K562 (cell line): Measurements from ENCODE around the gene NAXD. TPM values are rescaled to one million over a fixed set of nuclear protein-coding genes. Genes with fewer than 3 reads are reported as not detected.
A peak's percentile ranks its signal among the peaks of the same experiment; 100 is the strongest.

Experiments used
- ATAC-seq: fragments of 200-7000 bp; cut with Tn5 transposase; 3 replicates; pipeline ENCODE4 v1.9.1; 2020; ENCODE audit warnings: moderate library complexity
- BruUV-seq: library from RNA; stranded (reverse); fragments of 400-500 nt; replicated peaks from 2 replicates; lab custom pipeline; 2021; lab: Mats Ljungman, UMichigan
- CTCF ChIA-PET: fragments of 300-600 bp; formaldehyde crosslinking; extraction: SDS; loops from one replicate; lab custom pipeline; 2021; ENCODE audit warnings: low intra/inter-chr PET ratio; lab: Yijun Ruan, JAX
- POLR2A ChIA-PET: fragments of 300-600, 350-650 bp; sonication (Branson Sonifier 250); formaldehyde crosslinking; extraction: SDS; loops from one replicate; lab custom pipeline; 2021; ENCODE audit warnings: antibody characterized with exemption, inconsistent platforms; lab: Yijun Ruan, JAX
- DNase-seq, 4 experiments: peaks; one replicate each; pipeline versions ENCODE4 v3.0.0 to v3.0.0-alpha.2; 2011 to 2018; ENCODE audit warnings: low spot score in 3 of 4, mixed read lengths in 3 of 4; ENCODE audit errors: extremely low read depth in 1 of 4
- FAIRE-seq: peaks from 2 replicates; lab custom pipeline; 2011; peaks lifted over from hg19 to GRCh38; lab: Jason Lieb, UNC
- H2AFZ ChIP-seq: 2 replicates; pipeline ENCODE4 v1.6.0; 2011; ENCODE audit warnings: low read depth, low read length, control low read depth, inconsistent platforms
- H3K27ac ChIP-seq: fragments of 200-600 bp; 3 replicates; pipeline ENCODE4 v1.8.0; 2011; ENCODE audit warnings: low read depth, mild to moderate bottlenecking, control low read depth, inconsistent platforms, low read length, moderate library complexity, mixed read lengths; ENCODE audit errors: extremely low read depth
- H3K27me3 ChIP-seq, 2 experiments: fragments of 300-600 bp in 1 of 2; 2 replicates in 1 of 2; 3 replicates in 1 of 2; pipeline versions ENCODE4 v1.6.0 to v1.8.0; 2011; ENCODE audit warnings: inconsistent platforms in 2 of 2, low read length in 2 of 2, mild to moderate bottlenecking in 1 of 2, mixed read lengths in 1 of 2, moderate library complexity in 1 of 2; ENCODE audit not compliant: control insufficient read depth in 2 of 2, insufficient read depth in 2 of 2
- H3K36me3 ChIP-seq: fragments of 300-600 bp; 3 replicates; pipeline ENCODE4 v1.8.0; 2011; ENCODE audit warnings: mild to moderate bottlenecking, low read length, inconsistent platforms; ENCODE audit not compliant: control insufficient read depth, insufficient read depth
- H3K4me1 ChIP-seq, 2 experiments: fragments of 200-600 bp in 1 of 2; replicated peaks in 1 of 2; 2 replicates in 1 of 2; 3 replicates in 1 of 2; pipeline versions ENCODE4 v1.5.1 to v1.8.0; 2011; ENCODE audit warnings: inconsistent platforms in 2 of 2, low read length in 2 of 2, mild to moderate bottlenecking in 1 of 2, mixed read lengths in 1 of 2, moderate library complexity in 1 of 2; ENCODE audit not compliant: control insufficient read depth in 2 of 2, insufficient read depth in 2 of 2
- H3K4me2 ChIP-seq: 2 replicates; pipeline ENCODE4 v1.6.1; 2011; ENCODE audit warnings: low read length, control low read depth, inconsistent platforms, mixed read lengths; ENCODE audit not compliant: insufficient read depth
- H3K4me3 ChIP-seq: fragments of 200-600 bp; sonication (generic), shearing (Covaris generic); 2 replicates; pipeline ENCODE4 v1.5.1; 2016; ENCODE audit warnings: control low read depth, inconsistent platforms
- H3K79me2 ChIP-seq: fragments of 200-600 bp; 3 replicates; pipeline ENCODE4 v1.8.0; 2011; ENCODE audit warnings: low read length, inconsistent platforms; ENCODE audit not compliant: control insufficient read depth, insufficient read depth
- H3K9ac ChIP-seq, 2 experiments: 2 replicates each; pipeline versions ENCODE4 v1.6.0 to v1.6.1; 2011; ENCODE audit warnings: low read depth in 2 of 2, low read length in 2 of 2, control low read depth in 1 of 2, inconsistent platforms in 1 of 2, mild to moderate bottlenecking in 1 of 2, mixed read lengths in 1 of 2; ENCODE audit not compliant: insufficient read depth in 1 of 2
- H3K9me1 ChIP-seq: one replicate; pipeline ENCODE4 v1.6.0; 2011; ENCODE audit warnings: inconsistent platforms, mild to moderate bottlenecking, low read length, moderate library complexity; ENCODE audit not compliant: control insufficient read depth, insufficient read depth
- H3K9me3 ChIP-seq: replicated peaks from 2 replicates; pipeline ENCODE4 v1.5.1; 2011; ENCODE audit warnings: low read depth, low read length, inconsistent platforms; ENCODE audit not compliant: control insufficient read depth, insufficient read depth
- H4K20me1 ChIP-seq: replicated peaks from 2 replicates; pipeline ENCODE4 v1.6.1; 2011; ENCODE audit warnings: low read length, inconsistent platforms, mixed read lengths; ENCODE audit not compliant: control insufficient read depth, insufficient read depth
- KLF13 ChIP-seq: fragments of 450-650 bp; IDR thresholded peaks from 2 replicates; pipeline ENCODE4 v1.6.1; 2016; ENCODE audit warnings: missing genetic modification characterization, low read depth, mild to moderate bottlenecking, missing compliant biosample characterization, moderate library complexity, borderline replicate concordance
- POLR2AphosphoS2 ChIP-seq: IDR thresholded peaks from 2 replicates; pipeline ENCODE4 v1.6.1; 2012; ENCODE audit warnings: low read length, improper control_type of control experiment
- POLR2G ChIP-seq: fragments of 200-400 bp; formaldehyde crosslinking; IDR thresholded peaks from 2 replicates; pipeline ENCODE4 v1.6.1; 2017; ENCODE audit warnings: low read depth, mild to moderate bottlenecking, antibody characterized with exemption, low read length, moderate library complexity
- SIN3A ChIP-seq, 2 experiments: fragments of 150-350 bp in 1 of 2; IDR thresholded peaks; 2 replicates each; pipeline ENCODE4 v1.6.1; 2011 to 2016; ENCODE audit warnings: borderline replicate concordance in 2 of 2, low read depth in 2 of 2, low read length in 2 of 2, mild to moderate bottlenecking in 2 of 2, moderate library complexity in 2 of 2; ENCODE audit not compliant: control insufficient read depth in 1 of 2
- SUPT5H ChIP-seq: fragments of 450-650 bp; IDR thresholded peaks from 2 replicates; pipeline ENCODE4 v1.6.1; 2016
- WGBS: fragments of 100-300 bp; shearing (Covaris generic); methylation state at CpG from one replicate; pipeline ENCODE4 v1.1.6; 2016; ENCODE audit warnings: low coverage, mixed read lengths; ENCODE audit not compliant: insufficient coverage; ENCODE audit errors: missing lambda C conversion rate; 5-methylcytosine and 5-hydroxymethylcytosine counted together
- in situ Hi-C: fragments of 300-500 bp; cut with MboI; formaldehyde crosslinking; loops from 4 replicates; pipeline ENCODE4 v1.15.0; 2018; ENCODE audit warnings: inconsistent platforms, mixed read lengths
- intact Hi-C: fragments of 100-400 bp; cut with micrococcal nuclease; formaldehyde crosslinking; loops from 2 replicates; pipeline ENCODE4 v1.14.2; 2022
- polyA plus RNA-seq, 8 experiments: library from polyadenylated mRNA; depleted of rRNA in 4 of 8; stranded (reverse) in 5 of 8; unstranded in 3 of 8; fragments of >200 nt; fragmentation: Nextera tagmentation in 2 of 8; fragmentation: Illumina TruSeq in 1 of 8; extraction: Ambion mirVana in 2 of 8; extraction: Trizol in 1 of 8; gene quantifications; 2 replicates each; pipeline versions ENCODE4 v1.2.1 to v1.2.3, GENCODE V29; 2011 to 2014; ENCODE audit warnings: inconsistent platforms in 1 of 8, missing spikeins in 1 of 8
- total RNA-seq, 7 experiments: library from RNA; depleted of rRNA in 6 of 7; stranded (reverse); fragments of >200 nt in 6 of 7; fragmentation: Illumina TruSeq in 2 of 7; extraction: Trizol in 2 of 7; gene quantifications; 2 replicates each; pipeline versions ENCODE4 v1.2.1 to v1.2.3, GENCODE V29; 2011 to 2021; ENCODE audit warnings: low replicate concordance in 1 of 7

Gene NAXD
- total and polyA plus RNA-seq, 9 of the 15 experiments (the other 6 are each of a cell fraction or from before 2014, with no cell fraction given): 0.59 to 20.6 (median 13.0) TPM

DNA sequence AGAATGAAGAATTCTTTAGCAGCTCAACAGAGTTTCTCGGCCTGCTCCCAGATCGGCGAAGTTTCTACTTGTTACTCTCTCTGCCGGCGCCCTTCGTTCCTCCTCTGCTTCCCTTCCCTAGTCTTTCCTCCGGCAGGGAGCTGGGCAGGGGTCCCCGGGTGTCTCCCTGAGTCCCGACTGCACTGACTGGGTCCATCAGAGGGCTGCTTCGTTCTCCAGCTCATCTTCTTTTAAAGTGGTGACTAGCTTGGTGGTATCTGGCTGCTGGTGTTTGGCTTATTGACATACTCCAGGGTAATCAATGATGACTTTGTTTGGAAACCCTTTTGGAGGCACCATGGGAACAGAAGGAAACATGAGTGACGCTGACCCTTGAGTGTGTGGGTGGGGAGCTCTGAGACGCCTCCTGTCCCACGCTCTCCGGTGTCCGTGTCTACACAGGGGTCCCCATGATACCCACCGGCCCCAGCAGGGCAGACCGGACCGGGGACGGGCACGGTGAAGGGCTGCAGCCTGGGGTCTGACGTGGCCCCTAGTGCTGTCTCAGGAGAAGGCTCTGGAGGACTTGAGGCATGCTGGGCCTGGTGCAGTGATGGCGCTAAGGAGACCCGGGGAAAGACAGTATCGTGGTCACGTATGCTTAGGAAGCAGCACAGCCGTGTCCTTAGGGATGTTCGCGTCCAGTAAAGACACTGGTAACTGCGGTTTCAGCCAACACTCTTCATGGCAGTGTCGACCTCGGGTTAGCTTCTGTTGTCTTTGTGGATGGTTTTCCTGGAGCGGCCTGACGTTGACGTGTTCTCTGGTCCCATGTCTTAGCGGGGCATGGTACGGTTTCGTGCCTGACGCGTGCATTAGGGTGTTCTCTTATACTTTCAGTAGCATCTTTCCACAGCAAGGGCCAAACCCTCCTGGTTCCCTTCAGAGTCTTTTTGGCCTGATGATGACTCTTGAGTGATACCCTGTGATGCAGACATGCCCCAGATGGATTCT lies 23.8 kb downstream of the NAXD start:
- ChIA-PET CTCF (interaction anchor here (0.6 kb wide), 1 partner anchor 192 kb away, joined by 3 read pairs; no protein-coding TSS in a partner anchor), POLR2A (interaction anchor here (1.2 kb wide), 1 partner anchor 74 kb away, joined by 3 read pairs; no protein-coding TSS in a partner anchor)
- Histone ChIP-seq H3K36me3 (peaks cover 88% of the 10 kb centered on the region), H3K27ac (no peak overlapping the region)
- TF ChIP-seq SIN3A (IDR thresholded peaks at IDR 0.05; ENCODE audit: borderline replicate concordance in 2 of 2, control insufficient read depth in 1 of 2, low read depth in 2 of 2, low read length in 2 of 2) (no peak), SUPT5H (0 out of 2 replicates have a peak, but pooled peaks have one; percentile 25), KLF13 (no peak), POLR2G (peak; percentile 54; the same call in 1 of the 2 replicates), POLR2AphosphoS2 (0 out of 2 replicates have a peak, but pooled peaks have one; percentile 18)
- TF ChIP-seq, all 486 proteins: peak for 3
- H3K4me2 ChIP-seq: no peak overlapping the region
- H3K9me3 ChIP-seq: no peaks in the 10 kb centered on the region
- BruUV-seq: TSS peak; percentile 22
- intact Hi-C loops (no loop called here), in situ Hi-C loops (no loop called here)
- no peaks in the 10 kb centered on the region for H3K9me1 ChIP-seq
- no peaks in the 10 kb centered on the region for H3K27me3 ChIP-seq
- no peak overlapping the region for H3K9ac ChIP-seq
- WGBS: 93% methylated on average over 26 of the region's 39 CpGs
- no peak for FAIRE-seq
- H3K4me3 ChIP-seq: no peak overlapping the region
- peaks cover 0 to 8% of the 10 kb centered on the region in 2 experiments; a peak in 2 of 5 replicates for H3K4me1 ChIP-seq
- no peaks in the 10 kb centered on the region for H3K79me2 ChIP-seq
- H4K20me1 ChIP-seq: no peaks in the 10 kb centered on the region
- DNase-seq: no peak
- H2AFZ ChIP-seq: no peak overlapping the region
- no peak for ATAC-seq
